Epithelial cell of proximal tubule (primary cell): ENCODE results near the gene CABCOCO1. TPM values are rescaled to one million over a fixed set of nuclear protein-coding genes. Genes with fewer than 3 reads are reported as not detected.

Source experiments
- DNase-seq: peaks from one replicate; pipeline ENCODE4 v3.0.0-alpha.2; 2011; ENCODE audit warnings: low read depth
- H3K4me3 ChIP-seq: 2 replicates; pipeline ENCODE4 v1.5.1; 2011; ENCODE audit warnings: low read depth, mild to moderate bottlenecking, low read length
- CTCF ChIP-seq: conservative IDR thresholded peaks from 2 replicates; pipeline ENCODE4 v1.5.1; 2012; ENCODE audit warnings: low read depth, mild to moderate bottlenecking, low read length
- total RNA-seq: library from RNA; depleted of rRNA; stranded (reverse); fragments of >200 nt; gene quantifications from 2 replicates; pipeline ENCODE4 v1.2.3, GENCODE V29; 2015

The CABCOCO1 gene
- total RNA-seq, 1 donor from 2014 or later = 0.86 TPM

- no peak overlapping the region for H3K4me3 ChIP-seq
- DNase-seq = peak; percentile 93
- no peak for TF ChIP-seq CTCF
Observed at GRCh38 chr10:61752111-61753011, 89.6 kb downstream of the CABCOCO1 start.

GRCh38 chr10:61753453-61753852, 90.7 kb downstream of the CABCOCO1 start:
- no peak for TF ChIP-seq CTCF
- no peak for DNase-seq
- no peak overlapping the region for H3K4me3 ChIP-seq

DNA sequence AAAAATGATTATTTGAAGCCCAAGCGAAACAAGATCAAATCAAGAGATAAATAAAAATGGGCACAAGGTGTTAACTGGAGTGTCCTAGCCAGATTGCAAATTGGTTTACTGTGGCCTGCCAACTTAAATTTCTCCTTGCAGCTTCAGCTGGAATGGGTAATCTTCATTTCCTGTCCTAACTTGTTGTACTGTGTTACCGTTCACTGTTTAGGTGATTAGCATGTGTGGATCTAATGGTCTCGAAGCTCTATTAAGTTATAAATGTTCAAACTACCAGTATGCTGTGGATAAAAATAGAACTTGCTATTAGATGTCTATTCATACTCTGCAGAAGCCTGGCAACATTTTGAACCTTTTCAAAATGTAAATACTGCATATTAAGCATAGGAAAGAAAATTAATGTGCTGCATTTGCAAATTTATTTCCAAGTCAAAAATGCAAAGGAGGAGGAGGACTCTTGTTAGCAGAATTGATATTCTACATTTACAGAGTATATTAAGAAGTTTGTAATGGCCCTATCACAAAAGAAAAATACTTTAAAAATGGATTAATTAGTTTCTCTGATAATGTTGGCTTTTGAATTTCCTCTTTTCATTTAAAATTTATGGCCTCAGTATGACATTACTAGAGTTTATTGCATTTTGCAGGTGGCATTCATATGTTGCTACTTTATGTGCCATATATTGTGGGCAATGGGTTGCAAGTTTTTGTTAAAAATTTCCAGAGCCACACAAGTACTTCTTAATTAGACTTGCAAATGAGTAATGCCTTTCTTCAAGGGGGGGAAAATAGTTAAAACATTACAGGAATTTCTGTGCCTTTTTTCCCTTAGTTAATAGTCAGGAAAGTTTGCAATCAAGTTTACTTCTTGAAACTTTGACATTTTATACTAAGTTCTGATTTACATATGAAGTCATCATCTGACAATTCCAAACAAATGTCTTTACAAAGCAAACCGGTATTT, 92.1 kb downstream of the CABCOCO1 start:
- no peak for TF ChIP-seq CTCF
- no peak overlapping the region for H3K4me3 ChIP-seq
- peak; percentile 90 for DNase-seq

DNA sequence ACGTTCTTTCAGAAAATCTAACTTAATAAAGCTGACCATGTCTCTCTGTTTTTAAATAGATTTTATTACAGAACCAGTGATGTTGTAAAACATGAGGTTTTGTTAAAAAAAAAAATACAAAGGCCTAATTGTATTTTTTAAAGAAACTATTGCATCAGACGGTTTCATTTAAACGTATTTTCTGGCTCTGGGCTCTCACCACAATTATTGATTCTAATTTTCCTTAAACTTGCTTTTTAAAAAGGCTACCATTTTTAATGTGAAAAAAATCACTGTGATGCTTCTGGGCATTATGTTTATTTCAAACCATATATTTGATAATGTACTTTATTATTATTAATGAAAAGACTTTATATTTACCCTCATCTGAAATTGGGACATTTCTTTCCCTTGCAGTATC, 94.3 kb downstream of the CABCOCO1 start:
- H3K4me3 ChIP-seq = no peak overlapping the region
- no peak for TF ChIP-seq CTCF
- no peak for DNase-seq

GRCh38 chr10:61757525-61758397, 95.0 kb downstream of the CABCOCO1 start:
- H3K4me3 ChIP-seq = no peak overlapping the region
- TF ChIP-seq CTCF = no peak

GRCh38 chr10:61758433-61758832, 95.7 kb downstream of the CABCOCO1 start:
- TF ChIP-seq CTCF = no peak
- no peak overlapping the region for H3K4me3 ChIP-seq
- DNase-seq = no peak

More at GRCh38 chr10:61757525-61758397, 95.0 kb downstream of the CABCOCO1 start:
- peak; percentile 89 for DNase-seq
